ENCODE results near the gene HPS1. TPM values are rescaled to one million over a fixed set of nuclear protein-coding genes. Genes with fewer than 3 reads are reported as not detected.

Gene HPS1
- total RNA-seq, 4 donors from 2014 or later: 51.4 to 74.4 (median 60.8) TPM

- H3K27me3 ChIP-seq: no peaks in the 10 kb centered on the region
- H3K36me3 ChIP-seq: peaks cover 0 to 13% of the 10 kb centered on the region in 2 donors
- no peaks in the 10 kb centered on the region for H3K4me1 ChIP-seq
- H3K4me3 ChIP-seq: no peak overlapping the region
- no peak for ATAC-seq
- H3K27ac ChIP-seq: no peak overlapping the region
- WGBS, 2 donors (ENCODE audit: low coverage in 1 of 2): 58 to 82% methylated on average over 4 to 5 of the region's 5 CpGs
- no peaks in the 10 kb centered on the region for H3K9me3 ChIP-seq
- TF ChIP-seq CTCF (IDR thresholded peaks at IDR 0.05) (no peak), POLR2AphosphoS5 (IDR thresholded peaks at IDR 0.05) (no peak), EP300 (IDR thresholded peaks at IDR 0.05) (no peak), POLR2A (IDR thresholded peaks at IDR 0.05) (no peak)
Measured at GRCh38 chr10:98481404-98481945, 34.7 kb upstream of the HPS1 start.

GRCh38 chr10:98478430-98479222, 31.9 kb upstream of the HPS1 start:
- H3K27ac ChIP-seq: no peak overlapping the region
- no peaks in the 10 kb centered on the region for H3K27me3 ChIP-seq
- TF ChIP-seq EP300 (IDR thresholded peaks at IDR 0.05) (no peak), POLR2AphosphoS5 (IDR thresholded peaks at IDR 0.05) (no peak), POLR2A (IDR thresholded peaks at IDR 0.05) (no peak), CTCF (IDR thresholded peaks at IDR 0.05) (no peak)
- H3K9me3 ChIP-seq: no peaks in the 10 kb centered on the region
- H3K4me3 ChIP-seq: no peak overlapping the region
- H3K4me1 ChIP-seq: peaks cover 0 to 9% (median 0%) of the 10 kb centered on the region in 3 donors
- no peak for ATAC-seq
- H3K36me3 ChIP-seq: peaks cover 0 to 12% of the 10 kb centered on the region in 2 donors
- WGBS, 2 donors (ENCODE audit: low coverage in 1 of 2): 73 to 85% methylated on average over 5 to 6 of the region's 6 CpGs

GRCh38 chr10:98477861-98478260, 31.1 kb upstream of the HPS1 start:
- no peaks in the 10 kb centered on the region for H3K27me3 ChIP-seq
- no peaks in the 10 kb centered on the region for H3K9me3 ChIP-seq
- peaks cover 0 to 12% of the 10 kb centered on the region in 2 donors for H3K36me3 ChIP-seq
- no peak overlapping the region for H3K4me3 ChIP-seq
- no peak for ATAC-seq
- H3K4me1 ChIP-seq: peaks cover 0 to 9% (median 0%) of the 10 kb centered on the region in 3 donors
- TF ChIP-seq EP300 (IDR thresholded peaks at IDR 0.05) (no peak), POLR2AphosphoS5 (IDR thresholded peaks at IDR 0.05) (no peak), POLR2A (IDR thresholded peaks at IDR 0.05) (no peak), CTCF (IDR thresholded peaks at IDR 0.05) (no peak)
- H3K27ac ChIP-seq: no peak overlapping the region

GRCh38 chr10:98474628-98475027, 27.9 kb upstream of the HPS1 start:
- H3K4me3 ChIP-seq: no peak overlapping the region

More at GRCh38 chr10:98474628-98475027, 27.9 kb upstream of the HPS1 start:
- H3K36me3 ChIP-seq: no peaks in the 10 kb centered on the region
- H3K27ac ChIP-seq: no peak overlapping the region
- no peak for ATAC-seq
- peaks cover 0 to 9% (median 0%) of the 10 kb centered on the region in 3 donors for H3K4me1 ChIP-seq
- no peaks in the 10 kb centered on the region for H3K9me3 ChIP-seq
- no peak for TF ChIP-seq POLR2A (IDR thresholded peaks at IDR 0.05)
- no peak for TF ChIP-seq CTCF (IDR thresholded peaks at IDR 0.05)
- no peak for TF ChIP-seq EP300 (IDR thresholded peaks at IDR 0.05)
- no peak for TF ChIP-seq POLR2AphosphoS5 (IDR thresholded peaks at IDR 0.05)
- no peaks in the 10 kb centered on the region for H3K27me3 ChIP-seq
